HCT116 (cell line): ENCODE measurements around the gene PACRG. TPM values are rescaled to one million over a fixed set of nuclear protein-coding genes. Genes with fewer than 3 reads are reported as not detected.

Experiments used
- ATAC-seq: fragments of 200-7000 bp; cut with Tn5 transposase; 2 replicates; pipeline ENCODE4 v1.9.1; 2020; ENCODE audit warnings: mild to moderate bottlenecking, moderate library complexity
- BruUV-seq: library from RNA; stranded (reverse); fragments of 400-500 nt; replicated peaks from 2 replicates; lab custom pipeline; 2021; lab: Mats Ljungman, UMichigan
- CTCF ChIA-PET: fragments of 300-600 bp; sonication (Branson Sonifier 250); formaldehyde crosslinking; loops from one replicate; lab custom pipeline; 2021; ENCODE audit warnings: antibody characterized with exemption; lab: Charles Lee
- POLR2A ChIA-PET: fragments of 300-600, 350-600 bp; sonication (Branson Sonifier 250); formaldehyde crosslinking; loops from one replicate; lab custom pipeline; 2021; ENCODE audit warnings: antibody characterized with exemption; lab: Charles Lee
- RAD21 ChIA-PET, 2 experiments: fragments of 300-600 bp; sonication (Branson Sonifier 250); formaldehyde crosslinking; loops; one replicate each; lab custom pipeline; 2023; ENCODE audit warnings: low total read pairs in 2 of 2; ENCODE audit not compliant: uncharacterized antibody in 2 of 2, unreplicated experiment in 2 of 2, low non-redundant PET in 1 of 2; lab: Charles Lee
- DNase-seq: peaks from one replicate; pipeline ENCODE4 v3.0.0-alpha.2; 2010; ENCODE audit warnings: low read depth, low spot score
- H2AFZ ChIP-seq: fragments of 200-600 bp; shearing (Covaris generic), sonication (generic); 2 replicates; pipeline ENCODE4 v1.6.1; 2017; ENCODE audit warnings: low read depth, mixed run types, mixed read lengths, antibody characterized with exemption, low read length; ENCODE audit not compliant: poor library complexity, severe bottlenecking
- H3K27ac ChIP-seq: 2 replicates; pipeline ENCODE4 v1.5.1; 2012; ENCODE audit warnings: low read depth, low read length
- H3K27me3 ChIP-seq: fragments of 200-600 bp; sonication (generic); 2 replicates; pipeline ENCODE4 v1.6.1; 2016; ENCODE audit warnings: mixed run types, low read length, mixed read lengths; ENCODE audit not compliant: insufficient read depth
- H3K36me3 ChIP-seq, 2 experiments: fragments of 200-500 bp in 1 of 2; fragments of 200-600 bp in 1 of 2; sonication (Bioruptor generic) in 1 of 2; sonication (generic) in 1 of 2; 2 replicates each; pipeline versions ENCODE4 v1.5.1 to v1.6.1; 2014 to 2016; ENCODE audit warnings: low read length in 2 of 2, inconsistent platforms in 1 of 2, mixed read lengths in 1 of 2, mixed run types in 1 of 2; ENCODE audit not compliant: insufficient read depth in 2 of 2, control insufficient read depth in 1 of 2
- H3K4me1 ChIP-seq, 2 experiments: fragments of 200-600 bp in 1 of 2; sonication (generic) in 1 of 2; 2 replicates each; pipeline versions ENCODE4 v1.5.1 to v1.6.1; 2012 to 2017; ENCODE audit warnings: low read length in 2 of 2, inconsistent platforms in 1 of 2, mild to moderate bottlenecking in 1 of 2, mixed read lengths in 1 of 2, mixed run types in 1 of 2, moderate library complexity in 1 of 2; ENCODE audit not compliant: insufficient read depth in 2 of 2, control insufficient read depth in 1 of 2
- H3K4me2 ChIP-seq: fragments of 200-600 bp; sonication (generic); 2 replicates; pipeline ENCODE4 v1.6.1; 2017; ENCODE audit warnings: mixed run types, low read length, mixed read lengths
- H3K4me3 ChIP-seq, 2 experiments: fragments of 200-600 bp in 1 of 2; sonication (generic) in 1 of 2; replicated peaks in 1 of 2; 2 replicates each; pipeline ENCODE4 v1.5.1; 2011 to 2016; ENCODE audit warnings: low read length in 2 of 2, control low read depth in 1 of 2, low read depth in 1 of 2, mild to moderate bottlenecking in 1 of 2, mixed read lengths in 1 of 2, mixed run types in 1 of 2
- H3K79me2 ChIP-seq: fragments of 200-600 bp; sonication (generic); 2 replicates; pipeline ENCODE4 v1.6.1; 2017; ENCODE audit warnings: mild to moderate bottlenecking, mixed run types, low read length, moderate library complexity, mixed read lengths; ENCODE audit not compliant: insufficient read depth
- H3K9ac ChIP-seq: fragments of 200-600 bp; sonication (generic); 2 replicates; pipeline ENCODE4 v1.6.1; 2016; ENCODE audit warnings: low read length, mixed read lengths
- H3K9me2 ChIP-seq: fragments of 200-600 bp; sonication (generic), shearing (Covaris generic); 2 replicates; pipeline ENCODE4 v1.6.1; 2017; ENCODE audit warnings: mixed run types, mild to moderate bottlenecking, moderate library complexity; ENCODE audit not compliant: insufficient read depth
- H3K9me3 ChIP-seq, 2 experiments: fragments of 200-500 bp in 1 of 2; fragments of 200-600 bp in 1 of 2; sonication (Bioruptor generic) in 1 of 2; sonication (generic) in 1 of 2; 2 replicates each; pipeline ENCODE4 v1.6.1; 2014 to 2017; ENCODE audit warnings: low read length in 2 of 2, mixed read lengths in 2 of 2, inconsistent platforms in 1 of 2, low read depth in 1 of 2, mild to moderate bottlenecking in 1 of 2, mixed run types in 1 of 2, moderate library complexity in 1 of 2; ENCODE audit not compliant: control insufficient read depth in 1 of 2, insufficient read depth in 1 of 2
- H4K20me1 ChIP-seq: fragments of 200-600 bp; sonication (generic), shearing (Covaris generic); 2 replicates; pipeline ENCODE4 v1.6.1; 2017; ENCODE audit warnings: mixed run types, mild to moderate bottlenecking, moderate library complexity; ENCODE audit not compliant: insufficient read depth
- CBX3 ChIP-seq: IDR thresholded peaks from 2 replicates; pipeline ENCODE4 v1.6.1; 2012; ENCODE audit warnings: low read depth
- CEBPB ChIP-seq: IDR thresholded peaks from 2 replicates; pipeline ENCODE4 v1.6.1; 2012; ENCODE audit warnings: low read depth
- EGR1 ChIP-seq: IDR thresholded peaks from 2 replicates; pipeline ENCODE4 v1.6.1; 2012; ENCODE audit warnings: low read depth
- EZH2 ChIP-seq: fragments of 200-600 bp; sonication (generic); IDR thresholded peaks from 2 replicates; pipeline ENCODE4 v1.6.1; 2017; ENCODE audit warnings: antibody characterized with exemption, mixed run types
- FOSL1 ChIP-seq: IDR thresholded peaks from 2 replicates; pipeline ENCODE4 v1.6.1; 2012; ENCODE audit warnings: low read depth
- POLR2AphosphoS5 ChIP-seq: IDR thresholded peaks from 2 replicates; pipeline ENCODE4 v1.6.1; 2011; ENCODE audit warnings: mild to moderate bottlenecking, low read depth, low read length, moderate library complexity
- RAD21 ChIP-seq: IDR thresholded peaks from 2 replicates; pipeline ENCODE4 v1.6.1; 2012; ENCODE audit warnings: low read depth, mild to moderate bottlenecking
- SIN3A ChIP-seq: IDR thresholded peaks from 2 replicates; pipeline ENCODE4 v1.6.1; 2012; ENCODE audit warnings: low read depth
- SP1 ChIP-seq: IDR thresholded peaks from 2 replicates; pipeline ENCODE4 v1.6.1; 2012; ENCODE audit warnings: low read depth
- SRF ChIP-seq: IDR thresholded peaks from 2 replicates; pipeline ENCODE4 v1.6.1; 2012; ENCODE audit warnings: low read depth
- YY1 ChIP-seq: IDR thresholded peaks from 2 replicates; pipeline ENCODE4 v1.6.1; 2011; ENCODE audit warnings: low read length, low read depth, moderate library complexity, mild to moderate bottlenecking; ENCODE audit not compliant: insufficient replicate concordance; ENCODE audit errors: extremely low read depth
- ZNF274 ChIP-seq: fragments of 200-500 bp; sonication (Bioruptor generic); IDR thresholded peaks from 2 replicates; pipeline ENCODE4 v1.6.1; 2014; ENCODE audit warnings: mild to moderate bottlenecking, low read depth, low read length, inconsistent platforms
- intact Hi-C: fragments of 100-400 bp; cut with micrococcal nuclease; formaldehyde crosslinking; loops from 2 replicates; pipeline ENCODE4 v1.10.0; 2022
- total RNA-seq: library from RNA; stranded (reverse); gene quantifications from one replicate; pipeline ENCODE4 v1.2.1, GENCODE V29; 2021; ENCODE audit not compliant: unreplicated experiment
- TF ChIP-seq, protein P1 (sequence below), 3 experiments: fragments of 200-600 bp in 1 of 3; sonication (generic) in 1 of 3; IDR thresholded peaks in 2 of 3; conservative IDR thresholded peaks in 1 of 3; 2 replicates each; pipeline ENCODE4 v1.5.1; 2012 to 2017; ENCODE audit warnings: low read depth in 2 of 3, low read length in 2 of 3, antibody characterized with exemption in 1 of 3, borderline replicate concordance in 1 of 3, control low read depth in 1 of 3, mild to moderate bottlenecking in 1 of 3, mixed read lengths in 1 of 3, mixed run types in 1 of 3, moderate library complexity in 1 of 3; ENCODE audit not compliant: insufficient read depth in 1 of 3
- TF ChIP-seq, protein P2 (sequence below): IDR thresholded peaks from 2 replicates; pipeline ENCODE4 v1.6.1; 2012; ENCODE audit warnings: low read depth
- TF ChIP-seq, protein P3 (sequence below): IDR thresholded peaks from 2 replicates; pipeline ENCODE4 v1.6.1; 2012
- TF ChIP-seq, protein P4 (sequence below): IDR thresholded peaks from 2 replicates; pipeline ENCODE4 v1.6.1; 2012

The PACRG gene
- total RNA-seq, 1 experiment from 2014 or later, result 0.71 TPM

DNA sequence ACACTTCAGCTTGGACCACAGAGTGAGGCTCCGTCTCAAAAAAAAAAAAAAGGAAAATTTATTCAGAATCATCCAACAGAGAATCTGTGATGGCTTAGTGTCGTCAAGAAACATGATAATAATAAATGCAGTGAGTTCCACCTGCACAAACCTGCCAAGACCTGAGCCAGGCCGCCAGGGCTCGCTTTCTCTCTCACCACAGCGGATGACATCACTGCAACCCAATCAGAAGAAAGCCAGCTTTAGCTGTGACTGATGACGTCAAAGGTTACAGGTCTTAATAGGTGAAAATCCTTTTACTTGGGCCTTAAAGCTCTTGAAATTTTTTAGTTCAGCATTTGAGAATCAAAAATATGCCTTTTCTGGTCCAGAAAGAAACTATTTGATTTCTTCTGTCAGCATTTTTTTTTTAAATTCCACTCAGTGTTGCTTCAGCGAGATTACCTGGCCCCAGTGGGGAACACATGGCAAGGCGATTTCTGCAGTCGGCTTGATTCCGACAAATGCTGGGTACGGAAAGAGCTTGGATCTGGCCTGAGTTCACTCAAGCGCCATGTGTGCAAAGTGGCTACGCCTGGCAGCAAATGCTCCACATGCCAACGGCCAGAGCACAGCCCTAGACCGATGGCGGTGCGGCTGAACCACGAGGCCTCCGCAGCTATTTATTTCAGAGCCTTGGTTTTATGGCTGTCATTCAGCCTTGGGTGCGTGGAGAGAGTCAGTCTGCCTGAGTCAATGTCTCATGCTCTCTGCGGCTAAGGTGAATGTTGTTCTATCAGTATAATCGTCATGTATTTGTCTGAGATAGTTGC is 581.1 kb downstream of the PACRG start:
- RAD21 ChIA-PET, result no interaction called here
- Histone ChIP-seq H4K20me1 (no peaks in the 10 kb centered on the region), H3K79me2 (no peaks in the 10 kb centered on the region)
- no peak for ATAC-seq
- BruUV-seq, result no TSS peak
- no peak for TF ChIP-seq ZNF274
- TF ChIP-seq EGR1, result no peak
- TF ChIP-seq POLR2AphosphoS5, result no peak
- no peak for TF ChIP-seq SRF
- TF ChIP-seq, protein P1, sequence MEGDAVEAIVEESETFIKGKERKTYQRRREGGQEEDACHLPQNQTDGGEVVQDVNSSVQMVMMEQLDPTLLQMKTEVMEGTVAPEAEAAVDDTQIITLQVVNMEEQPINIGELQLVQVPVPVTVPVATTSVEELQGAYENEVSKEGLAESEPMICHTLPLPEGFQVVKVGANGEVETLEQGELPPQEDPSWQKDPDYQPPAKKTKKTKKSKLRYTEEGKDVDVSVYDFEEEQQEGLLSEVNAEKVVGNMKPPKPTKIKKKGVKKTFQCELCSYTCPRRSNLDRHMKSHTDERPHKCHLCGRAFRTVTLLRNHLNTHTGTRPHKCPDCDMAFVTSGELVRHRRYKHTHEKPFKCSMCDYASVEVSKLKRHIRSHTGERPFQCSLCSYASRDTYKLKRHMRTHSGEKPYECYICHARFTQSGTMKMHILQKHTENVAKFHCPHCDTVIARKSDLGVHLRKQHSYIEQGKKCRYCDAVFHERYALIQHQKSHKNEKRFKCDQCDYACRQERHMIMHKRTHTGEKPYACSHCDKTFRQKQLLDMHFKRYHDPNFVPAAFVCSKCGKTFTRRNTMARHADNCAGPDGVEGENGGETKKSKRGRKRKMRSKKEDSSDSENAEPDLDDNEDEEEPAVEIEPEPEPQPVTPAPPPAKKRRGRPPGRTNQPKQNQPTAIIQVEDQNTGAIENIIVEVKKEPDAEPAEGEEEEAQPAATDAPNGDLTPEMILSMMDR (IDR thresholded peaks at IDR 0.05 in 2 of 3, conservative IDR thresholded peaks at IDR 0.05 in 1 of 3; ENCODE audit: borderline replicate concordance in 1 of 3, insufficient read depth in 1 of 3, low read depth in 2 of 3, low read length in 2 of 3), result no peak
- TF ChIP-seq EZH2, result no peak
- no peak for TF ChIP-seq SP1
- TF ChIP-seq SIN3A, result no peak
- TF ChIP-seq, protein P2, sequence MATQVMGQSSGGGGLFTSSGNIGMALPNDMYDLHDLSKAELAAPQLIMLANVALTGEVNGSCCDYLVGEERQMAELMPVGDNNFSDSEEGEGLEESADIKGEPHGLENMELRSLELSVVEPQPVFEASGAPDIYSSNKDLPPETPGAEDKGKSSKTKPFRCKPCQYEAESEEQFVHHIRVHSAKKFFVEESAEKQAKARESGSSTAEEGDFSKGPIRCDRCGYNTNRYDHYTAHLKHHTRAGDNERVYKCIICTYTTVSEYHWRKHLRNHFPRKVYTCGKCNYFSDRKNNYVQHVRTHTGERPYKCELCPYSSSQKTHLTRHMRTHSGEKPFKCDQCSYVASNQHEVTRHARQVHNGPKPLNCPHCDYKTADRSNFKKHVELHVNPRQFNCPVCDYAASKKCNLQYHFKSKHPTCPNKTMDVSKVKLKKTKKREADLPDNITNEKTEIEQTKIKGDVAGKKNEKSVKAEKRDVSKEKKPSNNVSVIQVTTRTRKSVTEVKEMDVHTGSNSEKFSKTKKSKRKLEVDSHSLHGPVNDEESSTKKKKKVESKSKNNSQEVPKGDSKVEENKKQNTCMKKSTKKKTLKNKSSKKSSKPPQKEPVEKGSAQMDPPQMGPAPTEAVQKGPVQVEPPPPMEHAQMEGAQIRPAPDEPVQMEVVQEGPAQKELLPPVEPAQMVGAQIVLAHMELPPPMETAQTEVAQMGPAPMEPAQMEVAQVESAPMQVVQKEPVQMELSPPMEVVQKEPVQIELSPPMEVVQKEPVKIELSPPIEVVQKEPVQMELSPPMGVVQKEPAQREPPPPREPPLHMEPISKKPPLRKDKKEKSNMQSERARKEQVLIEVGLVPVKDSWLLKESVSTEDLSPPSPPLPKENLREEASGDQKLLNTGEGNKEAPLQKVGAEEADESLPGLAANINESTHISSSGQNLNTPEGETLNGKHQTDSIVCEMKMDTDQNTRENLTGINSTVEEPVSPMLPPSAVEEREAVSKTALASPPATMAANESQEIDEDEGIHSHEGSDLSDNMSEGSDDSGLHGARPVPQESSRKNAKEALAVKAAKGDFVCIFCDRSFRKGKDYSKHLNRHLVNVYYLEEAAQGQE, result no peak
- TF ChIP-seq CEBPB, result no peak
- TF ChIP-seq, protein P3, sequence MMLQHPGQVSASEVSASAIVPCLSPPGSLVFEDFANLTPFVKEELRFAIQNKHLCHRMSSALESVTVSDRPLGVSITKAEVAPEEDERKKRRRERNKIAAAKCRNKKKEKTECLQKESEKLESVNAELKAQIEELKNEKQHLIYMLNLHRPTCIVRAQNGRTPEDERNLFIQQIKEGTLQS, result no peak
- TF ChIP-seq YY1, result no peak
- TF ChIP-seq CBX3, result no peak
- TF ChIP-seq FOSL1, result no peak
- TF ChIP-seq, protein P4, sequence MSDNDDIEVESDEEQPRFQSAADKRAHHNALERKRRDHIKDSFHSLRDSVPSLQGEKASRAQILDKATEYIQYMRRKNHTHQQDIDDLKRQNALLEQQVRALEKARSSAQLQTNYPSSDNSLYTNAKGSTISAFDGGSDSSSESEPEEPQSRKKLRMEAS, result no peak
- no peak for TF ChIP-seq RAD21
- TF ChIP-seq, all 23 proteins: peak for 0
- Histone ChIP-seq H3K4me2 (no peak overlapping the region), H3K9me3 (peaks cover 0 to 3% of the 10 kb centered on the region in 2 experiments; a peak in 1 of 4 replicates), H3K27ac (no peak overlapping the region), H3K9me2 (no peaks in the 10 kb centered on the region), H3K36me3 (no peaks in the 10 kb centered on the region), H2AFZ (no peak overlapping the region), H3K27me3 (no peaks in the 10 kb centered on the region), H3K4me3 (no peak overlapping the region), H3K9ac (no peak overlapping the region), H3K4me1 (peaks cover 0 to 12% of the 10 kb centered on the region in 2 experiments; a peak in 2 of 4 replicates)
- CTCF ChIA-PET, result no interaction called here
- no peak for DNase-seq
- POLR2A ChIA-PET, result no interaction called here
- intact Hi-C loops, result no loop called here
